B cell (primary cell): ENCODE results near the gene PANK4.

ENCODE experiments used
- EZH2 ChIP-seq: IDR thresholded peaks from 2 replicates; pipeline ENCODE4 v1.6.1; 2012; ENCODE audit warnings: borderline replicate concordance, low read depth, mild to moderate bottlenecking, moderate library complexity, low read length; ENCODE audit not compliant: insufficient read depth, poor library complexity, severe bottlenecking
- TF ChIP-seq, protein P1 (sequence below): fragments of 200-600 bp; IDR thresholded peaks from one replicate; pipeline ENCODE4 v1.8.0; 2022; ENCODE audit warnings: antibody characterized with exemption, mild to moderate bottlenecking

DNA sequence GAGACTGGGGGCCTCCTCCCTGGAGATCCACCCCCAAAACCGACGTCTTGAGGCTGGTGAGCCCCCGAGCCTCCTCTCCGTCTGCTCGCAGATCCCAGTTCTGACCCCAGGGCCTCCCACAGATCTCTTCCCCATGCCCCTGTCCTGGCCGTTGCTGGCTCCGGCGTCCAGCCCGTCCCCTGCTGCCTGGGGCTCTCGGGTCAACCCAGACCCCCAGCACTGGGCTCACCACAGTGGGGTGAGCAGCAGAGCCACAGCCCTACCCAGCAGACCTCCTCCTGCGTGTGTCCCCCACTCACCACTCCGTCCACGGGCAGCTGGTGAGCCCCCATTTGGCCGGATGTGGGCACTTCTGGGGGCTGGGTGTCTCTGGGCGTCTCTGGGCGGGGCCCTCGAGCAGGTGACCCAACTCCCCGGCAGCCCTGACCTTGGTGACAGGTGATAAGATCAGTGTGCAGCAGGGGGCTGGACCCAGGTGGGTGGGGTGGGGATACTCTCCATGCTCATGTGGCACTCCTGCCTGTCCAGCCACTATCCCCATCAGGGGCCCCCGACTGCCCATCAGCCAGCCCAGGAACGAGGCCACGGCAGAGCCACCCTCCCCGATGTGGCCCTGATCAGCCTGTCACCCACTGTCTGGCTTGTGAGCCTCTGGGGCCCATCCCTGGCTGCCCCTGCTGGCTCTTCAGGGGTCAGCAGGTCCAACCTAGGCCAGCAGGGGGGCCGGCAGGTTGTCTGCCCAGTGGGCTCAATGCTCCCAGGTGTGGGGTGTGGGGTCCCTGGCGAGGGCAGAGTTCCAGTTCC lies 30.5 kb upstream of the PANK4 start:
- TF ChIP-seq, protein P1, sequence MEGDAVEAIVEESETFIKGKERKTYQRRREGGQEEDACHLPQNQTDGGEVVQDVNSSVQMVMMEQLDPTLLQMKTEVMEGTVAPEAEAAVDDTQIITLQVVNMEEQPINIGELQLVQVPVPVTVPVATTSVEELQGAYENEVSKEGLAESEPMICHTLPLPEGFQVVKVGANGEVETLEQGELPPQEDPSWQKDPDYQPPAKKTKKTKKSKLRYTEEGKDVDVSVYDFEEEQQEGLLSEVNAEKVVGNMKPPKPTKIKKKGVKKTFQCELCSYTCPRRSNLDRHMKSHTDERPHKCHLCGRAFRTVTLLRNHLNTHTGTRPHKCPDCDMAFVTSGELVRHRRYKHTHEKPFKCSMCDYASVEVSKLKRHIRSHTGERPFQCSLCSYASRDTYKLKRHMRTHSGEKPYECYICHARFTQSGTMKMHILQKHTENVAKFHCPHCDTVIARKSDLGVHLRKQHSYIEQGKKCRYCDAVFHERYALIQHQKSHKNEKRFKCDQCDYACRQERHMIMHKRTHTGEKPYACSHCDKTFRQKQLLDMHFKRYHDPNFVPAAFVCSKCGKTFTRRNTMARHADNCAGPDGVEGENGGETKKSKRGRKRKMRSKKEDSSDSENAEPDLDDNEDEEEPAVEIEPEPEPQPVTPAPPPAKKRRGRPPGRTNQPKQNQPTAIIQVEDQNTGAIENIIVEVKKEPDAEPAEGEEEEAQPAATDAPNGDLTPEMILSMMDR, result no peak
- no peak for TF ChIP-seq EZH2
